GM10266 (cell line): ENCODE results near the gene MRTFB.
A peak's percentile ranks its signal among the peaks of the same experiment; 100 is the strongest.

ENCODE experiments used
- DNase-seq: peaks from one replicate; pipeline ENCODE4 v3.0.0; 2012; ENCODE audit errors: extremely low spot score
- CTCF ChIP-seq: IDR thresholded peaks from 2 replicates; pipeline ENCODE4 v1.5.1; 2012; ENCODE audit warnings: mild to moderate bottlenecking, low read depth; ENCODE audit not compliant: control insufficient read depth, insufficient read depth; ENCODE audit errors: missing control alignments

The MRTFB gene

GRCh38 chr16:14244196-14245010, 173.3 kb downstream of the MRTFB start:
- DNase-seq = no peak
- TF ChIP-seq CTCF = no peak

GRCh38 chr16:14248791-14249190, 177.7 kb downstream of the MRTFB start:
- no peak for TF ChIP-seq CTCF
- DNase-seq = no peak

- DNase-seq = peak; percentile 40
- peak; percentile 82 for TF ChIP-seq CTCF
These were observed 178.3 kb downstream of the MRTFB start for GRCh38 chr16:14249291-14250032.

- no peak for TF ChIP-seq CTCF
- no peak for DNase-seq
These were observed 180.3 kb downstream of the MRTFB start for GRCh38 chr16:14251419-14251818.

- TF ChIP-seq CTCF = no peak
- DNase-seq = no peak
These were observed 181.7 kb downstream of the MRTFB start for GRCh38 chr16:14252860-14253259.

- TF ChIP-seq CTCF = no peak
- no peak for DNase-seq
These were observed 191.9 kb downstream of the MRTFB start for GRCh38 chr16:14263011-14263410.

GRCh38 chr16:14263769-14264168, 192.7 kb downstream of the MRTFB start:
- DNase-seq = no peak
- no peak for TF ChIP-seq CTCF
